SU-DHL-6 (cell line): Measurements from ENCODE around the gene PLCD1.

ENCODE experiments used
- H2AFZ ChIP-seq: fragments of 200-600 bp; sonication (generic); 2 replicates; pipeline ENCODE4 v1.6.1; 2014; ENCODE audit warnings: low read depth, mild to moderate bottlenecking, moderate library complexity, mixed read lengths, antibody characterized with exemption, low read length; ENCODE audit not compliant: severe bottlenecking
- H3F3A ChIP-seq: fragments of 200-600 bp; shearing (Covaris generic); 2 replicates; pipeline ENCODE4 v1.6.0; 2016; ENCODE audit warnings: antibody characterized with exemption, mild to moderate bottlenecking; ENCODE audit not compliant: insufficient read depth
- H3K27ac ChIP-seq: fragments of 200-600 bp; sonication (generic); 2 replicates; pipeline ENCODE4 v1.5.1; 2016; ENCODE audit warnings: low read depth, mild to moderate bottlenecking, low read length, moderate library complexity, mixed read lengths
- H3K27me3 ChIP-seq: fragments of 200-600 bp; sonication (generic), shearing (Covaris generic); 2 replicates; pipeline ENCODE4 v1.6.0; 2014; ENCODE audit warnings: mild to moderate bottlenecking, low read length
- H3K36me3 ChIP-seq: fragments of 200-600 bp; sonication (generic); 2 replicates; pipeline ENCODE4 v1.6.1; 2014; ENCODE audit warnings: mild to moderate bottlenecking, low read length, mixed read lengths
- H3K4me2 ChIP-seq: fragments of 300-600, 200-600 bp; shearing (Covaris generic), sonication (generic); 2 replicates; pipeline ENCODE4 v1.6.0; 2014; ENCODE audit warnings: low read length, low read depth, mild to moderate bottlenecking; ENCODE audit not compliant: poor library complexity, severe bottlenecking
- H3K4me3 ChIP-seq: fragments of 200-600 bp; sonication (generic); 2 replicates; pipeline ENCODE4 v1.5.1; 2014; ENCODE audit warnings: antibody characterized with exemption, low read length, mild to moderate bottlenecking, mixed read lengths; ENCODE audit not compliant: insufficient read depth, poor library complexity, severe bottlenecking
- H3K79me2 ChIP-seq: fragments of 200-600 bp; sonication (generic); 2 replicates; pipeline ENCODE4 v1.6.1; 2014; ENCODE audit warnings: mild to moderate bottlenecking, low read length, moderate library complexity; ENCODE audit not compliant: insufficient read depth
- H3K9ac ChIP-seq: fragments of 200-600 bp; sonication (generic); 2 replicates; pipeline ENCODE4 v1.7.0; 2014; ENCODE audit warnings: mild to moderate bottlenecking, low read length
- H3K9me2 ChIP-seq: fragments of 200-600 bp; sonication (generic); replicated peaks from 2 replicates; pipeline ENCODE4 v1.6.1; 2014; ENCODE audit warnings: low read length; ENCODE audit not compliant: insufficient read depth
- H3K9me3 ChIP-seq: fragments of 200-600 bp; sonication (generic); 2 replicates; pipeline ENCODE4 v1.6.1; 2014; ENCODE audit warnings: low read length, mixed read lengths; ENCODE audit not compliant: insufficient read depth
- H4K20me1 ChIP-seq: fragments of 200-600 bp; sonication (generic); 2 replicates; pipeline ENCODE4 v1.6.1; 2014; ENCODE audit warnings: low read depth, mild to moderate bottlenecking, antibody characterized with exemption, low read length, moderate library complexity, mixed read lengths
- CTCF ChIP-seq: fragments of 200-600 bp; sonication (generic); IDR thresholded peaks from one replicate; pipeline ENCODE4 v1.5.1; 2017; ENCODE audit warnings: antibody characterized with exemption, mild to moderate bottlenecking, low read length, moderate library complexity; ENCODE audit not compliant: insufficient read depth, poor library complexity, severe bottlenecking
- EZH2phosphoT487 ChIP-seq: fragments of 200-600 bp; sonication (generic), shearing (Covaris generic); conservative IDR thresholded peaks from 2 replicates; pipeline ENCODE4 v1.6.1; 2018; ENCODE audit warnings: mild to moderate bottlenecking, antibody characterized with exemption, low read length, moderate library complexity, mixed read lengths

The PLCD1 gene

GRCh38 chr3:38008971-38009580 lies 20.4 kb downstream of the PLCD1 start:
- no peaks in the 10 kb centered on the region for H3K9me3 ChIP-seq
- H3K4me3 ChIP-seq, result no peak overlapping the region
- no peak overlapping the region for H3K4me2 ChIP-seq
- no peaks in the 10 kb centered on the region for H3K9me2 ChIP-seq
- H3F3A ChIP-seq, result no peaks in the 10 kb centered on the region
- TF ChIP-seq EZH2phosphoT487 (no peak), CTCF (no peak)
- H3K9ac ChIP-seq, result no peak overlapping the region
- H3K36me3 ChIP-seq, result no peaks in the 10 kb centered on the region
- H3K27ac ChIP-seq, result no peak overlapping the region
- no peaks in the 10 kb centered on the region for H3K79me2 ChIP-seq
- H3K27me3 ChIP-seq, result no peaks in the 10 kb centered on the region
- no peak overlapping the region for H2AFZ ChIP-seq
- no peaks in the 10 kb centered on the region for H4K20me1 ChIP-seq

- no peak overlapping the region for H3K4me2 ChIP-seq
- H2AFZ ChIP-seq, result no peak overlapping the region
- no peak for TF ChIP-seq EZH2phosphoT487
- TF ChIP-seq CTCF, result no peak
- H3K9ac ChIP-seq, result no peak overlapping the region
- H3K9me2 ChIP-seq, result no peaks in the 10 kb centered on the region
- H3F3A ChIP-seq, result no peaks in the 10 kb centered on the region
- H4K20me1 ChIP-seq, result no peaks in the 10 kb centered on the region
- no peaks in the 10 kb centered on the region for H3K27me3 ChIP-seq
- no peaks in the 10 kb centered on the region for H3K79me2 ChIP-seq
- no peak overlapping the region for H3K4me3 ChIP-seq
- H3K27ac ChIP-seq, result no peak overlapping the region
- H3K9me3 ChIP-seq, result no peaks in the 10 kb centered on the region
- no peaks in the 10 kb centered on the region for H3K36me3 ChIP-seq
These were observed 21.2 kb downstream of the PLCD1 start for GRCh38 chr3:38008191-38008701.

GRCh38 chr3:38007754-38008090 lies 21.7 kb downstream of the PLCD1 start:
- H3K9ac ChIP-seq, result no peak overlapping the region
- no peaks in the 10 kb centered on the region for H3K36me3 ChIP-seq

More at GRCh38 chr3:38007754-38008090, 21.7 kb downstream of the PLCD1 start:
- no peaks in the 10 kb centered on the region for H3K9me2 ChIP-seq
- H2AFZ ChIP-seq, result no peak overlapping the region
- no peaks in the 10 kb centered on the region for H3F3A ChIP-seq
- TF ChIP-seq CTCF, result no peak
- TF ChIP-seq EZH2phosphoT487, result no peak
- no peaks in the 10 kb centered on the region for H3K79me2 ChIP-seq
- no peak overlapping the region for H3K4me3 ChIP-seq
- H3K4me2 ChIP-seq, result no peak overlapping the region
- H4K20me1 ChIP-seq, result no peaks in the 10 kb centered on the region
- H3K27ac ChIP-seq, result no peak overlapping the region
- H3K27me3 ChIP-seq, result no peaks in the 10 kb centered on the region
- H3K9me3 ChIP-seq, result no peaks in the 10 kb centered on the region
